OCI-LY3 (cell line): ENCODE data around the gene PPP1R37.

Source experiments
- H2AFZ ChIP-seq: fragments of 200-600, 300-600 bp; shearing (Covaris generic); 2 replicates; pipeline ENCODE4 v1.6.0; 2014; ENCODE audit warnings: antibody characterized with exemption, low read depth, low read length
- H3K27ac ChIP-seq: fragments of 200-600, 300-600 bp; sonication (generic); 2 replicates; pipeline ENCODE4 v1.5.1; 2014; ENCODE audit warnings: mild to moderate bottlenecking, low read length, moderate library complexity, mixed read lengths
- H3K27me3 ChIP-seq: fragments of 200-600, 300-600 bp; sonication (generic); 2 replicates; pipeline ENCODE4 v1.6.1; 2014; ENCODE audit warnings: low read depth, low read length, mixed read lengths
- H3K36me3 ChIP-seq: fragments of 200-600, 300-600 bp; sonication (generic); replicated peaks from 2 replicates; pipeline ENCODE3; 2014; ENCODE audit warnings: low read depth, low read length, mixed read lengths
- H3K4me1 ChIP-seq: fragments of 300-600, 200-600 bp; sonication (generic); 2 replicates; pipeline ENCODE4 v1.6.1; 2014; ENCODE audit warnings: low read length, mixed read lengths
- H3K4me2 ChIP-seq: fragments of 200-600, 300-600 bp; sonication (generic); 2 replicates; pipeline ENCODE4 v1.6.1; 2014; ENCODE audit warnings: low read length, mixed read lengths
- H3K4me3 ChIP-seq: fragments of 300-600, 200-600 bp; sonication (generic); 2 replicates; pipeline ENCODE4 v1.5.1; 2014; ENCODE audit warnings: antibody characterized with exemption, mild to moderate bottlenecking, low read length, moderate library complexity
- H3K79me2 ChIP-seq: fragments of 300-600, 200-600 bp; shearing (Covaris generic); 2 replicates; pipeline ENCODE4 v1.6.1; 2014; ENCODE audit warnings: mild to moderate bottlenecking, low read length, mixed read lengths
- H3K9ac ChIP-seq: fragments of 300-600, 200-600 bp; shearing (Covaris generic); 2 replicates; pipeline ENCODE4 v1.6.0; 2014; ENCODE audit warnings: mild to moderate bottlenecking, low read length, moderate library complexity
- H3K9me3 ChIP-seq: fragments of 200-600, 300-600 bp; shearing (Covaris generic); 2 replicates; pipeline ENCODE4 v1.6.1; 2014; ENCODE audit warnings: low read length, mixed read lengths; ENCODE audit not compliant: insufficient read depth
- H4K20me1 ChIP-seq: fragments of 200-600, 300-600 bp; sonication (generic); 2 replicates; pipeline ENCODE4 v1.6.1; 2016; ENCODE audit warnings: low read length, mixed read lengths; ENCODE audit not compliant: insufficient read depth
- EZH2phosphoT487 ChIP-seq: fragments of 200-600 bp; shearing (Covaris generic); IDR thresholded peaks from 2 replicates; pipeline ENCODE4 v1.6.1; 2018; ENCODE audit warnings: antibody characterized with exemption, mixed run types, low read depth
- TF ChIP-seq, protein P1 (sequence below): fragments of 200-600, 300-600 bp; sonication (generic); IDR thresholded peaks from 2 replicates; pipeline ENCODE4 v1.5.1; 2014; ENCODE audit warnings: antibody characterized with exemption, low read length, low read depth

The PPP1R37 gene

DNA sequence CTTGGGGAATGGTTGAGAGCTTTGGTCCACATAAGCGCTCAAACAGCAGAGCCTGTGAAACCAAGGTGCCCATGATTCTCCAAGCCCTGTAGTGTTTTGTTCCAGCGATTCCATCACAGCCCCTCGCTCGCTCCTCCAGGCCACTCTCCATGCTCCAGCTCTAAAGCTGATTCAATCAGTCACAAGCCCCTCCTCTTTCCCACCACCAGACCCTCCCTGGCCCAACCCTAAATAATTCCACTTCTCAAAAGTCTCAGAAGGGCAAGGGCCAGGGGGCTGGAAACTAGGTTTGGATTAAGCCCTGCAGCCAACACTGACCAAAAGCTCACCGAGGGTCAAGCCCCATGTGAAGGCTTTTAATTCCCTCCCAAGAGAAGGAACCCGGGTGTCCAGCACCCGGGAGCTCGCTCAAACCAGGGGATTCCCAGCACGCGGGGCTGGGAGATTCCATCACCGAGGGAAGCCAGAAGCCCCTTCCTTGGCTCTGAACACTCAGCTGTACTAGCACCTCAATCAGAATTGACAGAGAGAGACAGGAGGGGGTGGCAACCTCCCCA, 18.2 kb upstream of the PPP1R37 start:
- peaks cover 36% of the 10 kb centered on the region for H3K36me3 ChIP-seq
- peak overlapping the region; percentile 92 for H3K27ac ChIP-seq
- no peaks in the 10 kb centered on the region for H3K27me3 ChIP-seq
- peaks cover 80% of the 10 kb centered on the region for H3K79me2 ChIP-seq
- H3K4me1 ChIP-seq, result peaks cover 27% of the 10 kb centered on the region
- no peaks in the 10 kb centered on the region for H3K9me3 ChIP-seq
- H4K20me1 ChIP-seq, result peaks cover 31% of the 10 kb centered on the region
- no peak overlapping the region for H2AFZ ChIP-seq
- H3K9ac ChIP-seq, result peak overlapping the region; percentile 88
- no peak for TF ChIP-seq EZH2phosphoT487
- TF ChIP-seq, protein P1, sequence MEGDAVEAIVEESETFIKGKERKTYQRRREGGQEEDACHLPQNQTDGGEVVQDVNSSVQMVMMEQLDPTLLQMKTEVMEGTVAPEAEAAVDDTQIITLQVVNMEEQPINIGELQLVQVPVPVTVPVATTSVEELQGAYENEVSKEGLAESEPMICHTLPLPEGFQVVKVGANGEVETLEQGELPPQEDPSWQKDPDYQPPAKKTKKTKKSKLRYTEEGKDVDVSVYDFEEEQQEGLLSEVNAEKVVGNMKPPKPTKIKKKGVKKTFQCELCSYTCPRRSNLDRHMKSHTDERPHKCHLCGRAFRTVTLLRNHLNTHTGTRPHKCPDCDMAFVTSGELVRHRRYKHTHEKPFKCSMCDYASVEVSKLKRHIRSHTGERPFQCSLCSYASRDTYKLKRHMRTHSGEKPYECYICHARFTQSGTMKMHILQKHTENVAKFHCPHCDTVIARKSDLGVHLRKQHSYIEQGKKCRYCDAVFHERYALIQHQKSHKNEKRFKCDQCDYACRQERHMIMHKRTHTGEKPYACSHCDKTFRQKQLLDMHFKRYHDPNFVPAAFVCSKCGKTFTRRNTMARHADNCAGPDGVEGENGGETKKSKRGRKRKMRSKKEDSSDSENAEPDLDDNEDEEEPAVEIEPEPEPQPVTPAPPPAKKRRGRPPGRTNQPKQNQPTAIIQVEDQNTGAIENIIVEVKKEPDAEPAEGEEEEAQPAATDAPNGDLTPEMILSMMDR, result no peak
- peak overlapping the region; percentile 92 for H3K4me2 ChIP-seq
- H3K4me3 ChIP-seq, result peak overlapping the region; percentile 92

DNA sequence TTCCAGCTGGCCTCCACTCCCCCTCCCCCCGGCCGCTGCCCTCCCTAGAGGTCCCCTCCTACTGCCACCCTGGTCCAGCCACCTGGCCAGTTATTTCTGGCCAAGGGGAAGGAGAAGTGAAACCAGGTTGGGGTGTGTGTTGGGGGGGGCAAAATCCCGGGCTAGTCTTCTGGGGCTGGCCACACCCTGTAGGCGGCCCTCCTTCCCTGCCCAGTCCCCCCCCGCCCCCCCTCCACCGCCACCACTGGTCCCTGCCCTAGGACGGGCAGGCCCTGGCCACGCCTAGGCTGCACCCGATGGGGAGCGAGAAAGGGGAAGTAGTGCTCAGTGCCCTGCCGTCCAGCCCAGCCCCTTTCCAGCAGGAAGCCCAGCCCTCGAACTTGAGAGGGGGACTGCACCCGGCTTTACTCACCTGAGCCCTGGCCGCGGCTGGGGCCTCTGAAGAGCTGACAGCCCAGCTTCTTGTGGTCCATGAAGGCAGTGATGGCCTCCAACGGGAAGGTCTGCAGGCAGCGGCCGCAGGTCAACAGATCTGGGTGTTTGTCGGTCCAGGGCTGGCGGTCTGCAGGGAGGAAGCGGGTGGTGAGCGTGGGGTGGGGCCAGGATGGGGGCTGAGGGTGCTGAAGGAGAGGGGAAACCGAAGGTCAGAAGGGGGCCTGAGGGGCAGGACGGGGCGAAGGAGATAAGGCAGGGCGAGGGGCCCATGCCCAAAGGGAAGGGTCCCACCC, 17.5 kb upstream of the PPP1R37 start:
- H3K79me2 ChIP-seq, result peaks cover 87% of the 10 kb centered on the region
- H2AFZ ChIP-seq, result no peak overlapping the region
- TF ChIP-seq, protein P1, result no peak
- no peak for TF ChIP-seq EZH2phosphoT487

DNA sequence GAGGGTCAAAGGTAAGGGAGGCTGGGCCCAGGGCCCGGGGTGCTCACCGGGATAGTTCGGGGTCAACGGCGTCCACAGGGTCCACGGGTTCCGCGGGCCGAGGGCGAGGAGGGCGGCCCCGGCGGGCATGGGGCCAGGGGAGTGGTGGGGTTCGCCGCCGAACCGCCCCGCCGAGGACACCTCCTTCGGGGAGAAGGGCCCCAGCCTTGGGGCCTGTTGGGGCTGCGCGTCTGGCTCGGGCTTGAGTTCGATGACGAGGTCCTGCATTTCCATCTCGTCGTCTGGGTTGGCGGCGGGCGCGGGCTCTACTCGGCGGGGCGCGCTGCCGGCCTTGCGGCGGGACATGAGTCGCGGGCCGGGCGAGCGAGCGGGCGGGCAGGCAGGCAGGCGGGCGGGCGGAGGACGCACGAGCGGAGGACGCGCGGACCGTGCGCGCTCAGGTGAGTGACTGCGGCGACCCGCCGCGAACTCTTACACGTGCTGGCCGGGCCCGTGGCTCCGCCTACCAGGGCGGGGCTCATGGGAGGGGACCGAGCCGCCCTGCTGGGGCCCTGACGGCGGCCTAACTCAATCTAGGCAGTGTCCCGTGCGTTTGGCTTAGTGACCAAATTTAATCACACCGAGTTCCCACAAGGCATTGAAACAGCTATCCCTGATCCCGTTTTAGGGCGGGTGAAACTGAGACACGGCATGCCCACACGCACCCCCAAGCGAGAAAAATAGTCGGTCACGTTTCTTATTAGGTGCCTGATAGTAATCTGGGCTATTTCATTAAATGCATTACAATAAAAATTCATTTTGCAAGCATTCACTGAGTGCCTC, 16.7 kb upstream of the PPP1R37 start, which contains the start of gene ZNF296:
Gene ZNF296 (minus strand): TSS at position 450 of the 822 bp plus-strand sequence. CDS start 105 bp downstream, at position 345.
- peaks cover 21% of the 10 kb centered on the region for H4K20me1 ChIP-seq
- H3K36me3 ChIP-seq, result peaks cover 30% of the 10 kb centered on the region
- H3K9me3 ChIP-seq, result no peaks in the 10 kb centered on the region
- H3K27ac ChIP-seq, result peak within 1 kb of the TSS; percentile 92
- H2AFZ ChIP-seq, result peak within 1 kb of the TSS; percentile 58
- H3K9ac ChIP-seq, result peak within 1 kb of the TSS; percentile 96
- peaks cover 90% of the 10 kb centered on the region for H3K79me2 ChIP-seq
- TF ChIP-seq, protein P1, result no peak
- TF ChIP-seq EZH2phosphoT487, result no peak
- no peaks in the 10 kb centered on the region for H3K27me3 ChIP-seq
- H3K4me1 ChIP-seq, result peaks cover 38% of the 10 kb centered on the region
- H3K4me3 ChIP-seq, result peak within 1 kb of the TSS; percentile 92
- peak within 1 kb of the TSS; percentile 92 for H3K4me2 ChIP-seq

More for the DNA sequence above, 17.5 kb upstream of the PPP1R37 start:
- Histone ChIP-seq H3K27me3 (no peaks in the 10 kb centered on the region), H3K9ac (peak overlapping the region; percentile 96), H3K4me2 (peak overlapping the region; percentile 92), H3K27ac (peak overlapping the region; percentile 92), H3K4me3 (peak overlapping the region; percentile 92), H4K20me1 (peaks cover 27% of the 10 kb centered on the region), H3K4me1 (peaks cover 34% of the 10 kb centered on the region), H3K36me3 (peaks cover 29% of the 10 kb centered on the region), H3K9me3 (no peaks in the 10 kb centered on the region)
